OCI-LY1 (cell line): ENCODE data around the gene SNRNP40.

ENCODE experiments used
- H2AFZ ChIP-seq: fragments of 200-600 bp; sonication (generic), shearing (Covaris generic); 2 replicates; pipeline ENCODE4 v1.6.0; 2014; ENCODE audit warnings: antibody characterized with exemption, mild to moderate bottlenecking, low read length
- H3F3A ChIP-seq: fragments of 200-600 bp; sonication (generic), shearing (Covaris generic); 2 replicates; pipeline ENCODE4 v1.6.0; 2014; ENCODE audit warnings: mild to moderate bottlenecking, antibody characterized with exemption, low read length, moderate library complexity; ENCODE audit not compliant: insufficient read depth
- H3K27ac ChIP-seq: fragments of 200-600 bp; sonication (generic); 2 replicates; pipeline ENCODE4 v1.5.1; 2014; ENCODE audit warnings: low read length, mixed run types, mild to moderate bottlenecking, low read depth; ENCODE audit not compliant: poor library complexity, severe bottlenecking
- H3K27me3 ChIP-seq: fragments of 200-600 bp; sonication (generic); 2 replicates; pipeline ENCODE4 v1.6.0; 2014; ENCODE audit warnings: antibody characterized with exemption, mild to moderate bottlenecking, low read length, moderate library complexity; ENCODE audit not compliant: insufficient read depth
- H3K36me3 ChIP-seq: fragments of 200-600 bp; sonication (generic); 2 replicates; pipeline ENCODE4 v1.6.1; 2014; ENCODE audit warnings: mild to moderate bottlenecking, antibody characterized with exemption, low read length, moderate library complexity, mixed read lengths; ENCODE audit not compliant: insufficient read depth
- H3K4me1 ChIP-seq: fragments of 200-600 bp; sonication (generic); 2 replicates; pipeline ENCODE4 v1.5.1; 2014; ENCODE audit warnings: mild to moderate bottlenecking, low read length, moderate library complexity; ENCODE audit not compliant: insufficient read depth, severe bottlenecking
- H3K4me2 ChIP-seq: fragments of 200-600 bp; sonication (generic), shearing (Covaris generic); 2 replicates; pipeline ENCODE4 v1.6.1; 2014; ENCODE audit warnings: low read length
- H3K4me3 ChIP-seq: fragments of 200-600 bp; sonication (generic); 2 replicates; pipeline ENCODE4 v1.5.1; 2014; ENCODE audit warnings: low read length, low read depth, mild to moderate bottlenecking, mixed read lengths; ENCODE audit not compliant: poor library complexity, severe bottlenecking
- H3K79me2 ChIP-seq: fragments of 200-600 bp; shearing (Covaris generic); 2 replicates; pipeline ENCODE4 v1.6.1; 2016; ENCODE audit warnings: mixed run types, low read length, mixed read lengths; ENCODE audit not compliant: insufficient read depth
- H3K9ac ChIP-seq: fragments of 200-600 bp; sonication (generic), shearing (Covaris generic); 2 replicates; pipeline ENCODE4 v1.6.1; 2014; ENCODE audit warnings: mild to moderate bottlenecking, low read length, mixed read lengths
- H3K9me2 ChIP-seq: fragments of 200-600 bp; sonication (generic), shearing (Covaris generic); 2 replicates; pipeline ENCODE4 v1.6.1; 2014; ENCODE audit warnings: low read depth, mild to moderate bottlenecking, low read length, mixed read lengths
- H3K9me3 ChIP-seq: fragments of 200-600 bp; shearing (Covaris generic); 2 replicates; pipeline ENCODE4 v1.6.1; 2014; ENCODE audit warnings: low read length, mixed read lengths
- H4K20me1 ChIP-seq: fragments of 200-600 bp; sonication (generic), shearing (Covaris generic); 2 replicates; pipeline ENCODE4 v1.6.0; 2016; ENCODE audit warnings: mild to moderate bottlenecking, low read length; ENCODE audit not compliant: insufficient read depth
- EZH2 ChIP-seq: fragments of 200-600 bp; sonication (generic), shearing (Covaris generic); IDR thresholded peaks from 2 replicates; pipeline ENCODE4 v1.8.0; 2017; ENCODE audit warnings: borderline replicate concordance, mixed run types, mild to moderate bottlenecking, antibody characterized with exemption, low read length, moderate library complexity, mixed read lengths
- TF ChIP-seq, protein P1 (sequence below): fragments of 200-600 bp; sonication (generic), shearing (Covaris generic); IDR thresholded peaks from 2 replicates; pipeline ENCODE4 v1.5.1; 2017; ENCODE audit warnings: mild to moderate bottlenecking, antibody characterized with exemption, low read length, moderate library complexity, mixed read lengths

The SNRNP40 gene

DNA sequence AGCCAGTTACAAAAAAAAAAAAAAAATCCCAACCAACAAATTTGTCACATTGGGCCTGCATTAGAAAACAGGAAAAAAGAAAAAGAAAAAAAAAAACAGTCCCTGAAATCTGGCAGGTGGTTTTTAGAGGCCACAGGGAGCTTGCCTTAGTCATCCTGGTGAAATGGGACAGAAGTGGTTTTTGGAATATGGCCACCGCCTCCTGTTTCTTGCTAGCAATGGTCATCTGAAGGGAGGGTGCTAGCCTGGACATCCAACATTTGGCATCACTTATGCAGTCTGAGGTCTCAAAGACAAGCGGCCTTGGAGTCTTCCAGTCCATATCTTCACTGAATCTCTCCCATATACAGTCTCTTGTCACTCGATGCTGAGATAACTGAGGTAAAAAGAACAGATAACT lies 36.8 kb downstream of the SNRNP40 start:
- Histone ChIP-seq H3K9me3 (no peaks in the 10 kb centered on the region), H3K36me3 (peaks cover 73% of the 10 kb centered on the region), H3F3A (no peaks in the 10 kb centered on the region), H3K4me2 (no peak overlapping the region), H3K79me2 (no peaks in the 10 kb centered on the region), H3K4me3 (no peak overlapping the region), H3K4me1 (no peaks in the 10 kb centered on the region), H2AFZ (no peak overlapping the region), H4K20me1 (no peaks in the 10 kb centered on the region), H3K9ac (no peak overlapping the region), H3K27ac (no peak overlapping the region), H3K9me2 (no peaks in the 10 kb centered on the region), H3K27me3 (no peaks in the 10 kb centered on the region)
- TF ChIP-seq EZH2: no peak
- TF ChIP-seq, protein P1, sequence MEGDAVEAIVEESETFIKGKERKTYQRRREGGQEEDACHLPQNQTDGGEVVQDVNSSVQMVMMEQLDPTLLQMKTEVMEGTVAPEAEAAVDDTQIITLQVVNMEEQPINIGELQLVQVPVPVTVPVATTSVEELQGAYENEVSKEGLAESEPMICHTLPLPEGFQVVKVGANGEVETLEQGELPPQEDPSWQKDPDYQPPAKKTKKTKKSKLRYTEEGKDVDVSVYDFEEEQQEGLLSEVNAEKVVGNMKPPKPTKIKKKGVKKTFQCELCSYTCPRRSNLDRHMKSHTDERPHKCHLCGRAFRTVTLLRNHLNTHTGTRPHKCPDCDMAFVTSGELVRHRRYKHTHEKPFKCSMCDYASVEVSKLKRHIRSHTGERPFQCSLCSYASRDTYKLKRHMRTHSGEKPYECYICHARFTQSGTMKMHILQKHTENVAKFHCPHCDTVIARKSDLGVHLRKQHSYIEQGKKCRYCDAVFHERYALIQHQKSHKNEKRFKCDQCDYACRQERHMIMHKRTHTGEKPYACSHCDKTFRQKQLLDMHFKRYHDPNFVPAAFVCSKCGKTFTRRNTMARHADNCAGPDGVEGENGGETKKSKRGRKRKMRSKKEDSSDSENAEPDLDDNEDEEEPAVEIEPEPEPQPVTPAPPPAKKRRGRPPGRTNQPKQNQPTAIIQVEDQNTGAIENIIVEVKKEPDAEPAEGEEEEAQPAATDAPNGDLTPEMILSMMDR: no peak

DNA sequence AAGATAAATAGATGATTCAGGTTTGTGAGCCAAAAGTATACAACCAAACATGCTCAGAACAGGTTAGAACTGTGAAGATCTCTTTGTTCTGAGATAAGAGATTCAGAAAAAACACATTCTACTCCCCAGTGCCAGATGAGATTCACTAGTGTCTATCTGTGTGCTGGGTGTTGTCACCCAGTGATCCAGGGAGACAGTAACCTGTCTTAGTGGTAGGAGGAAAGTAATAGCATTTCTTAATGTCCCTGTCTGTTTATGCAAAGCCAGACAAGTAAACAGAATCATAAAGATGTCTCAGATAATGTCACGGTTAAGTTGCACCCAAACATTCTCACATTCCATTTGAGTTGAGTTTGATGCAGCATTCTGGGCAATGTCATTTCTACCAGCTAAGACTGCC lies 38.0 kb downstream of the SNRNP40 start:
- Histone ChIP-seq H3K27ac (no peak overlapping the region), H3F3A (no peaks in the 10 kb centered on the region), H3K4me3 (no peak overlapping the region), H3K9me3 (no peaks in the 10 kb centered on the region), H3K36me3 (peaks cover 61% of the 10 kb centered on the region), H3K9ac (no peak overlapping the region), H3K4me2 (no peak overlapping the region), H3K9me2 (no peaks in the 10 kb centered on the region), H3K4me1 (no peaks in the 10 kb centered on the region), H4K20me1 (no peaks in the 10 kb centered on the region), H3K27me3 (no peaks in the 10 kb centered on the region), H2AFZ (no peak overlapping the region), H3K79me2 (no peaks in the 10 kb centered on the region)
- TF ChIP-seq, protein P1: no peak
- TF ChIP-seq EZH2: no peak

DNA sequence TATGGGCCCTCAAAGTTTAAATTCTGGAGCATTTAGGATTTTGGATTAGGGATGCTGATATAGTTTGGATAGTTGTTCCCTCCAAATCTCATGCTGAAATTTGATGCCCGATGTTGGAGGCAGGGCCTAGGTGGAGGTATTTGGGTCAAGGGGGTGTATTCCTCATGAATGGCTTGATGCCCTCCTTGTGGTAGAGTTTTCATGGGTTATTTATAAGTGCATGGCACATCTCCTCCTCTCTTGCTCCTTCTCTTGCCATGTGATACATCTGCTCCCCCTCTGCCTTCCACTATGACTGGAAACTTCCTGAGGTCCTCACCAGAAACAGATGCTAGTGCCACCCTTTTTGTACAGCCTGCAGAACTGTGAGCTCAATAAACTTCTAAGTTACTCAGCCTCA lies 39.4 kb downstream of the SNRNP40 start:
- TF ChIP-seq, protein P1: no peak
- TF ChIP-seq EZH2: no peak
- no peak overlapping the region for H2AFZ ChIP-seq
- H3K9me2 ChIP-seq: no peaks in the 10 kb centered on the region
- H3K4me3 ChIP-seq: no peak overlapping the region
- no peaks in the 10 kb centered on the region for H3K79me2 ChIP-seq
- H4K20me1 ChIP-seq: no peaks in the 10 kb centered on the region
- H3K9me3 ChIP-seq: no peaks in the 10 kb centered on the region
- no peaks in the 10 kb centered on the region for H3F3A ChIP-seq
- no peaks in the 10 kb centered on the region for H3K27me3 ChIP-seq
- H3K36me3 ChIP-seq: peaks cover 48% of the 10 kb centered on the region
- no peak overlapping the region for H3K4me2 ChIP-seq
- H3K27ac ChIP-seq: no peak overlapping the region
- no peaks in the 10 kb centered on the region for H3K4me1 ChIP-seq
- no peak overlapping the region for H3K9ac ChIP-seq
